Transverse colon (tissue), 4 donors: ENCODE measurements around the gene OTOGL. TPM values are rescaled to one million over a fixed set of nuclear protein-coding genes. Genes with fewer than 3 reads are reported as not detected.

Source experiments
- DNase-seq: peaks from one replicate; pipeline ENCODE4 v3.0.0-alpha.2; 2019
- H3K27ac ChIP-seq, 4 donors: fragments of 200-600 bp; sonication (generic); 2 replicates each; pipeline ENCODE4 v1.5.1; 2016 to 2018; ENCODE audit warnings: inconsistent platforms in 4 of 4
- H3K27me3 ChIP-seq: fragments of 200-600 bp; sonication (generic); 2 replicates; pipeline ENCODE4 v1.5.1; 2017; ENCODE audit warnings: inconsistent platforms
- H3K36me3 ChIP-seq, 4 donors: fragments of 200-600 bp; sonication (generic); 2 replicates each; pipeline ENCODE4 v1.5.1; 2017 to 2019; ENCODE audit warnings: inconsistent platforms in 4 of 4
- H3K4me1 ChIP-seq, 4 donors: fragments of 200-600 bp; sonication (generic); 2 replicates each; pipeline ENCODE4 v1.5.1; 2017 to 2020; ENCODE audit warnings: inconsistent platforms in 4 of 4
- H3K4me3 ChIP-seq, 4 donors: fragments of 200-600 bp; sonication (generic); 1 replicate in 1 of 4; 2 replicates in 3 of 4; pipeline versions ENCODE4 v1.5.1 to v1.6.1; 2017 to 2019; ENCODE audit warnings: inconsistent platforms in 4 of 4
- H3K9me3 ChIP-seq, 2 donors: fragments of 200-600 bp; sonication (generic); 2 replicates each; pipeline ENCODE4 v1.5.1; 2017 to 2019; ENCODE audit warnings: inconsistent platforms in 2 of 2
- EP300 ChIP-seq: sonication (generic); formaldehyde crosslinking; IDR thresholded peaks from one replicate; pipeline ENCODE4 v1.6.1; 2017; ENCODE audit warnings: antibody characterized with exemption, low read depth
- POLR2A ChIP-seq: fragments of 450-650 bp; IDR thresholded peaks from one replicate; pipeline ENCODE4 v1.6.1; 2016; ENCODE audit warnings: antibody characterized with exemption, mild to moderate bottlenecking, moderate library complexity
- POLR2AphosphoS5 ChIP-seq, 3 donors: sonication (generic); formaldehyde crosslinking; IDR thresholded peaks; one replicate each; pipeline ENCODE4 v1.6.1; 2016; ENCODE audit warnings: antibody characterized with exemption in 3 of 3
- WGBS, 2 donors: methylation state at CpG; one replicate each; pipeline ENCODE4 v1.1.5; 2018; ENCODE audit warnings: low coverage in 1 of 2; 5-methylcytosine and 5-hydroxymethylcytosine counted together
- in situ Hi-C, 4 donors: fragments of 200-750 bp; cut with MboI; loops; one replicate each; pipeline versions ENCODE4 v1.15.0 to v1.15.1; 2017; ENCODE audit warnings: low sequenced_read_pairs in 3 of 4, low pct_ligation_motif_present in 1 of 4, low pct_unique_long_range_greater_than_20kb in 1 of 4
- intact Hi-C: fragments of 100-400 bp; cut with DNase I; formaldehyde crosslinking; loops from one replicate; pipeline ENCODE4 v1.15.1; 2023; ENCODE audit warnings: low total_unique reads
- total RNA-seq, 4 donors: library from RNA; depleted of rRNA; stranded (reverse); fragments of >200 nt; gene quantifications; one replicate each; pipeline ENCODE4 v1.1.0, GENCODE V29; 2016
- TF ChIP-seq, protein P1 (sequence below), 5 experiments: fragments of 200-600 bp in 3 of 5; fragments of 450-650 bp in 2 of 5; sonication (generic) in 3 of 5; IDR thresholded peaks; 1 replicate in 2 of 5; 2 replicates in 3 of 5; pipeline ENCODE4 v1.5.1; 2016 to 2017; ENCODE audit warnings: antibody characterized with exemption in 5 of 5, inconsistent platforms in 3 of 5, mild to moderate bottlenecking in 2 of 5, moderate library complexity in 1 of 5

OTOGL gene
- total RNA-seq, 4 donors from 2014 or later: 0.32 to 0.60 (median 0.41) TPM; not detected in 1

DNA sequence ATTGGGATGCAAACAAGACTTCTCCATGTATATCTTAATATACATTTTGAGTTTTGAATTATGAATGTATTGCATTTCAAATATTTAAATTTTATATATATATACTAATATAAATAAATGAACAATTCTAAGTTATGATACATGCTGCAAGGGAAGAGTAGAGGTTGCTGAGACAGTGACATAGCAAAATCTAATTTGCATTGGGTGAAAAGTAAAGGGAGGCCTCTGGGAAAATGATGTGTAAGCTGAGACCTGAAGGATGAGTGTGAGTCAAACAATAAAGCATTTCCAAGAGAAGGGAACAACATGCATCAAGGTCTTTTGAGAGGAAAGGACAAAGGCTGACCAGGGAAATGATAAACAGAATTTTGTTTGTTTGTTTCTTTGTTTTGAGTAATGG is 281.8 kb downstream of the OTOGL start:
- H3K27me3 ChIP-seq: no peaks in the 10 kb centered on the region
- intact Hi-C loops (no loop called here), in situ Hi-C loops (no loop called here)
- TF ChIP-seq POLR2A (no peak), POLR2AphosphoS5 (IDR thresholded peaks at IDR 0.05) (no peak), EP300 (no peak)
- TF ChIP-seq, protein P1, sequence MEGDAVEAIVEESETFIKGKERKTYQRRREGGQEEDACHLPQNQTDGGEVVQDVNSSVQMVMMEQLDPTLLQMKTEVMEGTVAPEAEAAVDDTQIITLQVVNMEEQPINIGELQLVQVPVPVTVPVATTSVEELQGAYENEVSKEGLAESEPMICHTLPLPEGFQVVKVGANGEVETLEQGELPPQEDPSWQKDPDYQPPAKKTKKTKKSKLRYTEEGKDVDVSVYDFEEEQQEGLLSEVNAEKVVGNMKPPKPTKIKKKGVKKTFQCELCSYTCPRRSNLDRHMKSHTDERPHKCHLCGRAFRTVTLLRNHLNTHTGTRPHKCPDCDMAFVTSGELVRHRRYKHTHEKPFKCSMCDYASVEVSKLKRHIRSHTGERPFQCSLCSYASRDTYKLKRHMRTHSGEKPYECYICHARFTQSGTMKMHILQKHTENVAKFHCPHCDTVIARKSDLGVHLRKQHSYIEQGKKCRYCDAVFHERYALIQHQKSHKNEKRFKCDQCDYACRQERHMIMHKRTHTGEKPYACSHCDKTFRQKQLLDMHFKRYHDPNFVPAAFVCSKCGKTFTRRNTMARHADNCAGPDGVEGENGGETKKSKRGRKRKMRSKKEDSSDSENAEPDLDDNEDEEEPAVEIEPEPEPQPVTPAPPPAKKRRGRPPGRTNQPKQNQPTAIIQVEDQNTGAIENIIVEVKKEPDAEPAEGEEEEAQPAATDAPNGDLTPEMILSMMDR (IDR thresholded peaks at IDR 0.05): no peak
- H3K27ac ChIP-seq: no peak overlapping the region
- no peak for DNase-seq
- no peaks in the 10 kb centered on the region for H3K36me3 ChIP-seq
- H3K4me1 ChIP-seq: no peaks in the 10 kb centered on the region
- H3K9me3 ChIP-seq: no peaks in the 10 kb centered on the region
- H3K4me3 ChIP-seq: no peak overlapping the region

GRCh38 chr12:80382254-80382653 is 282.9 kb downstream of the OTOGL start:
- Histone ChIP-seq H3K4me3 (no peak overlapping the region), H3K4me1 (no peaks in the 10 kb centered on the region), H3K9me3 (no peaks in the 10 kb centered on the region), H3K27ac (no peak overlapping the region), H3K27me3 (no peaks in the 10 kb centered on the region), H3K36me3 (no peaks in the 10 kb centered on the region)
- in situ Hi-C loops: no loop called here
- TF ChIP-seq POLR2A: no peak
- no peak for TF ChIP-seq EP300
- no peak for TF ChIP-seq POLR2AphosphoS5 (IDR thresholded peaks at IDR 0.05)
- TF ChIP-seq, protein P1 (IDR thresholded peaks at IDR 0.05): no peak
- DNase-seq: no peak
- WGBS, 2 donors: 83 to 91% methylated on average over 2 to 8 of the region's 8 CpGs
- intact Hi-C loops: no loop called here

DNA sequence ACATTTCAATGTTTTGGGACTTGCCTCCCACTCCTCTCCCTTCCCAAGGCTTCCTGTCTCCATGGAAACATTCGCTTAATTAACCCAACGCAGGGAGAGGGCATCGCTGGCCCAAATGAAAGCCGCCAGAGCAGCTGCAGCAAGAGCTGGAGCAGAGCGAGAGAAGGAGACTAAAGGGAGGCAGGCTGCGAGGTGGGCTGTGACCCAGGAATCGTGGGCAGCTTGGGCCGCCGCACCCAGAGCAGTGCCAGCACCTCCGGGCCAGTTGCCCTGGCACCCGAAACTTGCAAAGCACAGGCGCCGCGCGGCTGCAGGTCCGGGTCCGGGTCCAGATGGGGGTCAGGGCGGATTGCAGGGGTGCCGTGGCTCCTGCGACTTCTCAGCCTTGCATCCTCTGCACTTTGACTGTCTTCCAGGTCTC is 301.2 kb downstream of the OTOGL start:
- WGBS, 2 donors: 36 to 60% methylated on average over 5 to 18 of the region's 20 CpGs
- DNase-seq: no peak
- in situ Hi-C loops: no loop called here
- Histone ChIP-seq H3K4me1 (no peaks in the 10 kb centered on the region), H3K9me3 (no peaks in the 10 kb centered on the region), H3K27me3 (no peaks in the 10 kb centered on the region), H3K4me3 (no peak overlapping the region), H3K27ac (no peak overlapping the region), H3K36me3 (no peaks in the 10 kb centered on the region)
- intact Hi-C loops: no loop called here
- TF ChIP-seq EP300 (no peak), POLR2AphosphoS5 (IDR thresholded peaks at IDR 0.05) (no peak), POLR2A (no peak)
- TF ChIP-seq, protein P1 (IDR thresholded peaks at IDR 0.05): no peak

DNA sequence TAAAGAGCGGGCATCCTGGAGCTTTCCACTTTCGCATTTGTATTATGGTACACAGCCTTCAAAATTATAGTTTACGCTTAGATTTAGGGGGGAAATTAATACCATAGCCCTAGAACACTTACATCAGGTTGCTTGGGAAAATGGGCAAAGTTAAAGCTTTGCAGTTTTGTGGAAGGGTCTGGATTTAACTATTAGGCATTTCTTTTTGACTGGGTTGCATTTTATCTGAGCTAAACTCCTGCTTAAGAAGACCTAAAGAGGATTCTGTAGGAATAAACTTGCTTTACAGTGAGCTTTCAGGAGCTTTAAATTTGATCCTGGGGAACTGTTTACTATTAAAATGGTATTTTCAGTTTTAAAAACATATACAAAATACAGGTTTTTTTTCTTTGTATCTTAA is 301.9 kb downstream of the OTOGL start:
- in situ Hi-C loops: no loop called here

More for the DNA sequence above, 301.9 kb downstream of the OTOGL start:
- Histone ChIP-seq H3K36me3 (no peaks in the 10 kb centered on the region), H3K27ac (no peak overlapping the region), H3K9me3 (no peaks in the 10 kb centered on the region), H3K4me1 (no peaks in the 10 kb centered on the region), H3K4me3 (no peak overlapping the region), H3K27me3 (no peaks in the 10 kb centered on the region)
- intact Hi-C loops: no loop called here
- no peak for DNase-seq
- whole genome bisulfite sequencing, 2 donors: 87 to 89% methylated on average over 3 of the region's 3 CpGs
- TF ChIP-seq, protein P1 (IDR thresholded peaks at IDR 0.05): no peak
- TF ChIP-seq POLR2A: no peak
- no peak for TF ChIP-seq EP300
- no peak for TF ChIP-seq POLR2AphosphoS5 (IDR thresholded peaks at IDR 0.05)
